Epithelial cell of proximal tubule (primary cell): Measurements from ENCODE around the gene ARSI. TPM values are rescaled to one million over a fixed set of nuclear protein-coding genes. Genes with fewer than 3 reads are reported as not detected.

Source experiments
- DNase-seq: peaks from one replicate; pipeline ENCODE4 v3.0.0-alpha.2; 2011; ENCODE audit warnings: low read depth
- H3K4me3 ChIP-seq: 2 replicates; pipeline ENCODE4 v1.5.1; 2011; ENCODE audit warnings: low read depth, mild to moderate bottlenecking, low read length
- CTCF ChIP-seq: conservative IDR thresholded peaks from 2 replicates; pipeline ENCODE4 v1.5.1; 2012; ENCODE audit warnings: low read depth, mild to moderate bottlenecking, low read length
- total RNA-seq: library from RNA; depleted of rRNA; stranded (reverse); fragments of >200 nt; gene quantifications from 2 replicates; pipeline ENCODE4 v1.2.3, GENCODE V29; 2015

Gene ARSI
- 2.3 and 5.7 TPM in 2 replicates for total RNA-seq

- DNase-seq, result no peak
- peak within 1 kb of the TSS; percentile 53 for H3K4me3 ChIP-seq
- peak; percentile 19 for TF ChIP-seq CTCF
Measured at GRCh38 chr5:150302301-150303069, at the start of gene ARSI. ARSI (minus strand) TSS chr5:150302905; CDS start chr5:150302373, 532 bp downstream.

DNA sequence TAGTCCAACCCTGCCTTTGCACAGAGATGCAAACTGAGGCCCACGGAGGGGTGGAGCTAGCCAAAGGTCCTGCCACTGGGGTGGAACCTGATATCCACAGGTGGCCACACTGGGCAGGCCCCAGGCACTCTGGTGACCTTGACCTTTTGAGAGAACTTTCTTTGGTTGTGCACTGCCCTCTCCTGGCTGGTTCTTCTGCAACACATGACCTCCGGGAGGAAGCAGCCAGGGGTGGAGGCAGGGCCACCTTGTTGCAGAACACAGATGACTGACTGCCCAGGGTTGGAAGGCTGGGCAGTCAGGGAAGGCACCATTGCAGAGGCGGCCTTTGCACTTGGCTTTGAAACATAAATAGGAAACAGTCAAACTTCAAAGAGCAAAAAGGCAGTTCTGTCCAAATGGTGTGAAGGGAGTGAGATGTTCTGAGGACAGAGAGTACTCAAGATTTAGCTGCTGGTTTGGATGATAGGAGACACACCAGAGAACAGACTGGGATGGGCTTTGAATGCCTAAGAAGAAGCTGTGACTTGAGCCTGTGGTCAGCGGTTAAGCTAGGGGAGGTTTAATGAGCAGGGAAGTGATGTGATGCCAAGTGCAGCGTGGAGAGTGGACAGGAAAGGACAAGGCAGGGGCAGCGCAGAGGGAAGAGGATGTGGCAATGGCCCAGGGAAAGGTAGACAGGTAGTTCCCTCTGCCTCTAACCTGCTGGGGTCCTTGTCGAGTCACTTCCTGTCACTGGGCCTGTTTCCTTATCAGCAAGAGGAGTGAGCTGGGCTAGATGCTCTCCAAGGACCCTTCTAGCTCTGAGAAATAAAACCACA lies 48.0 kb upstream of the ARSI start:
- H3K4me3 ChIP-seq, result no peak overlapping the region
- peak; percentile 83 for TF ChIP-seq CTCF
- DNase-seq, result peak; percentile 49

- H3K4me3 ChIP-seq, result no peak overlapping the region
- no peak for TF ChIP-seq CTCF
- DNase-seq, result no peak
Measured at GRCh38 chr5:150349681-150350275, 47.1 kb upstream of the ARSI start.

DNA sequence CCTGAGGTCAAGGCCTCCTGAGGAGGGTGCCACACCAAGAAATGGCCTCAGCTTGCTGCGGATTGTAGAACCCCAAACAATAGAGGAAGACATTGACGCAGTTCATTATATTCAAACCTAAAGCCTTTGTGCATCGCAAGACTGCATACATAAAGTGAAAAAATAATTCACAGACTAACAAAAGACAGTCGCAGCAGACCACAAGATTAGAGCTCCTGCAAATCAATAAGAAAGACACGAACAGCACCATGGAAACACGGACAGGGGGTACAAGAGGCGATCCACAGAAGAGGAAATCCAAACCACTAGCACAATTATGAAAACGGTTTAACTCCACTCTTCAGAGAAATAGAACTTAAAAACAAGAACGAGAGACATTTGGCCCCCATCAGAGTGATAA lies 44.7 kb upstream of the ARSI start:
- no peak for TF ChIP-seq CTCF
- H3K4me3 ChIP-seq, result no peak overlapping the region
- no peak for DNase-seq

DNA sequence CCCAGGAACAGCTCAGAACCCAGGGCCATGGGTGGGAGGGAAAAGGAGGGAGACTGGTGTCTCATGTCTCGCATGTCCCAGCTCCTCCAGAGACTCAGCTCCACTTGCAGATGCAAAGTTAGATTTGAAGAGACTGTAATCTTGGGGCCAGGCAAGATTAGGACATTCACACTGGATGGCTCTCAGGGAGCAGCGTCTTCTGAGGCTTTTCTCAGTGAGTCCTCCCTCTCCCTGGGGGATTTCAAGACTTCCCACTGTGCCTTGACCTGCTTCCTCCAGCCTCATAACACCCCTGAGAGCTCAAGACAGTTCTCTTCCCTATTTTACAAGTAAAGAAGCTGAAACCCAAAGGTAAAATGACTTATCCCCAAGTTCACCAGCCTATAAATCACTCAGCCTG lies 44.3 kb upstream of the ARSI start:
- no peak overlapping the region for H3K4me3 ChIP-seq
- no peak for TF ChIP-seq CTCF
- no peak for DNase-seq

GRCh38 chr5:150346592-150346991 lies 43.9 kb upstream of the ARSI start:
- DNase-seq, result no peak
- no peak for TF ChIP-seq CTCF
- H3K4me3 ChIP-seq, result no peak overlapping the region
